HUDEP-2 (cell line): ENCODE data around the gene TYW1B.
"Not testable (repeated sequence)": the region's sequence is repeated elsewhere in the genome, so short reads cannot be mapped to it uniquely, and the experiment has no call there.

Experiments used
- DNase-seq, 76 experiments: peaks; one replicate each; lab custom pipeline; 2025; ENCODE audit not compliant: unreplicated experiment in 76 of 76; lab: John Stamatoyannopoulos, UW

TYW1B gene

GRCh38 chr7:72817661-72818060, 10.3 kb downstream of the TYW1B start:
- DNase-seq = peak in 10 of 76 experiments; percentile 2 to 44 (median 5)

GRCh38 chr7:72816370-72817157, 11.4 kb downstream of the TYW1B start:
- DNase-seq = not testable (repeated sequence)

GRCh38 chr7:72810437-72810836, 17.6 kb downstream of the TYW1B start:
- not testable (repeated sequence) for DNase-seq

GRCh38 chr7:72808511-72808910, 19.5 kb downstream of the TYW1B start:
- not testable (repeated sequence) for DNase-seq

GRCh38 chr7:72806851-72807250, 21.1 kb downstream of the TYW1B start:
- not testable (repeated sequence) for DNase-seq

- no peak for DNase-seq
Observed at GRCh38 chr7:72805526-72806494, 22.2 kb downstream of the TYW1B start.

- DNase-seq = not testable (repeated sequence)
Observed at GRCh38 chr7:72803778-72804177, 24.2 kb downstream of the TYW1B start.

- DNase-seq = not testable (repeated sequence)
Observed at GRCh38 chr7:72801564-72801963, 26.4 kb downstream of the TYW1B start.

GRCh38 chr7:72795401-72795800, 32.6 kb downstream of the TYW1B start:
- not testable (repeated sequence) for DNase-seq

- no peak for DNase-seq
Observed at GRCh38 chr7:72793791-72794190, 34.2 kb downstream of the TYW1B start.

- DNase-seq = not testable (repeated sequence)
Observed at GRCh38 chr7:72790698-72791060, 37.3 kb downstream of the TYW1B start.

- DNase-seq = peak in 66 of 76 experiments; percentile 1 to 70 (median 40)
Observed at GRCh38 chr7:72790048-72790697, 37.8 kb downstream of the TYW1B start.

- no peak for DNase-seq
Observed at GRCh38 chr7:72785166-72785955, 42.6 kb downstream of the TYW1B start.

GRCh38 chr7:72783601-72784370, 44.2 kb downstream of the TYW1B start:
- DNase-seq = peak in 47 of 76 experiments; percentile 0 to 69 (median 16)

- DNase-seq = no peak
Observed at GRCh38 chr7:72781631-72782030, 46.4 kb downstream of the TYW1B start.

GRCh38 chr7:72781161-72781560, 46.8 kb downstream of the TYW1B start:
- no peak for DNase-seq

- not testable (repeated sequence) for DNase-seq
Observed at GRCh38 chr7:72780289-72780894, 47.6 kb downstream of the TYW1B start.

- not testable (repeated sequence) for DNase-seq
Observed at GRCh38 chr7:72777167-72777566, 50.8 kb downstream of the TYW1B start.

GRCh38 chr7:72772627-72773026, 55.4 kb downstream of the TYW1B start:
- DNase-seq = not testable (repeated sequence)
